Colonic mucosa (tissue), 4 donors: Measurements from ENCODE around the gene BTAF1. TPM values are rescaled to one million over a fixed set of nuclear protein-coding genes. Genes with fewer than 3 reads are reported as not detected.

Experiments
- DNase-seq: peaks from one replicate; pipeline ENCODE4 v3.0.0-alpha.2; 2020
- H3K27ac ChIP-seq: fragments of 200-600 bp; one replicate; pipeline ENCODE4 v1.8.0; 2021
- H3K27me3 ChIP-seq: fragments of 200-600 bp; one replicate; pipeline ENCODE4 v1.8.0; 2021
- H3K36me3 ChIP-seq: fragments of 200-600 bp; one replicate; pipeline ENCODE4 v1.8.0; 2021
- H3K4me1 ChIP-seq: fragments of 200-600 bp; one replicate; pipeline ENCODE4 v1.8.0; 2021; ENCODE audit warnings: mild to moderate bottlenecking
- H3K4me3 ChIP-seq: fragments of 200-600 bp; one replicate; pipeline ENCODE4 v1.8.0; 2021
- H3K9ac ChIP-seq, 2 donors: one replicate each; pipeline ENCODE4 v1.7.0; 2013; ENCODE audit warnings: control low read depth in 2 of 2, low read depth in 2 of 2, low read length in 2 of 2
- H3K9me3 ChIP-seq: fragments of 200-600 bp; one replicate; pipeline ENCODE4 v1.8.0; 2021
- CTCF ChIP-seq: fragments of 200-600 bp; IDR thresholded peaks from one replicate; pipeline ENCODE4 v1.8.0; 2022; ENCODE audit warnings: antibody characterized with exemption, mild to moderate bottlenecking
- intact Hi-C: fragments of 100-400 bp; cut with DNase I; formaldehyde crosslinking; loops from one replicate; pipeline ENCODE4 v1.14.1; 2022
- total RNA-seq, 2 donors: library from RNA; stranded (reverse); fragmentation: NEBNext Ultra II Directional in 1 of 2; extraction: Animal tissue kit (Norgen Biotek cat#: 25700) in 1 of 2; gene quantifications; one replicate each; pipeline ENCODE4 v1.2.1, GENCODE V29; 2021
- donor health status: healthy.
- donor health status: DM: no; HTN: no; CAD: no.
- donor health status: DM: no; HTN: no; CAD: no.

Gene BTAF1
- total RNA-seq, 2 donors from 2014 or later = 20.7 to 25.0 TPM

GRCh38 chr10:91883549-91884444, 39.8 kb upstream of the BTAF1 start:
- Histone ChIP-seq H3K9me3 (no peaks in the 10 kb centered on the region), H3K9ac (no peak overlapping the region), H3K36me3 (no peaks in the 10 kb centered on the region), H3K27ac (no peak overlapping the region), H3K27me3 (peaks cover 6% of the 10 kb centered on the region), H3K4me3 (no peak overlapping the region), H3K4me1 (no peaks in the 10 kb centered on the region)
- TF ChIP-seq CTCF = no peak
- no peak for DNase-seq
- intact Hi-C loops = no loop called here

GRCh38 chr10:91884536-91884935, 39.0 kb upstream of the BTAF1 start:
- Histone ChIP-seq H3K27me3 (peaks cover 6% of the 10 kb centered on the region), H3K9ac (no peak overlapping the region), H3K4me1 (no peaks in the 10 kb centered on the region), H3K27ac (no peak overlapping the region), H3K4me3 (no peak overlapping the region), H3K9me3 (no peaks in the 10 kb centered on the region), H3K36me3 (no peaks in the 10 kb centered on the region)
- intact Hi-C loops = no loop called here
- no peak for TF ChIP-seq CTCF
- no peak for DNase-seq

GRCh38 chr10:91885362-91886079, 38.0 kb upstream of the BTAF1 start:
- Histone ChIP-seq H3K9me3 (no peaks in the 10 kb centered on the region), H3K27ac (no peak overlapping the region), H3K36me3 (no peaks in the 10 kb centered on the region), H3K4me1 (no peaks in the 10 kb centered on the region), H3K4me3 (no peak overlapping the region), H3K27me3 (peaks cover 6% of the 10 kb centered on the region), H3K9ac (no peak overlapping the region)
- no peak for DNase-seq
- TF ChIP-seq CTCF = no peak
- intact Hi-C loops = no loop called here

GRCh38 chr10:91886954-91887271, 36.7 kb upstream of the BTAF1 start:
- no peak for DNase-seq
- H3K27ac ChIP-seq = no peak overlapping the region
- H3K4me3 ChIP-seq = peak overlapping the region; percentile 49
- H3K4me1 ChIP-seq = no peaks in the 10 kb centered on the region
- no peaks in the 10 kb centered on the region for H3K9me3 ChIP-seq
- peaks cover 6% of the 10 kb centered on the region for H3K27me3 ChIP-seq
- no peak overlapping the region for H3K9ac ChIP-seq
- TF ChIP-seq CTCF = no peak
- H3K36me3 ChIP-seq = no peaks in the 10 kb centered on the region
- intact Hi-C loops = no loop called here

- H3K4me1 ChIP-seq = no peaks in the 10 kb centered on the region
- H3K27me3 ChIP-seq = peaks cover 6% of the 10 kb centered on the region
- no peak for TF ChIP-seq CTCF
- H3K4me3 ChIP-seq = peak overlapping the region; percentile 49
- peak overlapping the region; percentile 28 to 53 for H3K9ac ChIP-seq
- no peak overlapping the region for H3K27ac ChIP-seq
- no peak for DNase-seq
- H3K9me3 ChIP-seq = no peaks in the 10 kb centered on the region
- H3K36me3 ChIP-seq = no peaks in the 10 kb centered on the region
- intact Hi-C loops = no loop called here
Measured at GRCh38 chr10:91887272-91888076, 36.1 kb upstream of the BTAF1 start.
